ENCODE data around the gene USP24.

GRCh38 chr1:55131218-55131617 lies 83.9 kb downstream of the USP24 start:
- no peak for TF ChIP-seq CTCF (IDR thresholded peaks at IDR 0.05; ENCODE audit: insufficient read depth, low read depth, low read length)
- TF ChIP-seq EZH2 (IDR thresholded peaks at IDR 0.05; ENCODE audit: insufficient read depth, low read length), result no peak

All from astrocyte (in vitro differentiated cells and primary cell).